Loucy (cell line): ENCODE results near the gene MADD.

Experiments used
- CTCF ChIP-seq: fragments of 200-600 bp; sonication (generic); conservative IDR thresholded peaks from 2 replicates; pipeline ENCODE4 v1.5.1; 2014; ENCODE audit warnings: mild to moderate bottlenecking, antibody characterized with exemption, low read length
- EZH2phosphoT487 ChIP-seq: fragments of 200-600 bp; IDR thresholded peaks from 2 replicates; pipeline ENCODE4 v1.6.1; 2018; ENCODE audit warnings: antibody characterized with exemption, mild to moderate bottlenecking, moderate library complexity, borderline replicate concordance

GRCh38 chr11:47354913-47355282 lies 85.0 kb downstream of the MADD start:
- TF ChIP-seq CTCF = no peak
- TF ChIP-seq EZH2phosphoT487 = no peak
